Peyer's patch (tissue), 4 donors: ENCODE measurements around the gene SFRP5.

Experiments used
- POLR2A ChIP-seq, 2 donors: fragments of 450-650 bp; IDR thresholded peaks; one replicate each; pipeline ENCODE4 v1.5.1; 2017; ENCODE audit warnings: antibody characterized with exemption in 2 of 2, mild to moderate bottlenecking in 2 of 2, moderate library complexity in 2 of 2
- TF ChIP-seq, protein P1 (sequence below), 6 experiments: fragments of 450-650 bp in 4 of 6; fragments of 200-600 bp in 2 of 6; sonication (generic) in 1 of 6; IDR thresholded peaks; one replicate each; pipeline ENCODE4 v1.5.1; 2017 to 2019; ENCODE audit warnings: antibody characterized with exemption in 6 of 6, mild to moderate bottlenecking in 3 of 6, moderate library complexity in 1 of 6

DNA sequence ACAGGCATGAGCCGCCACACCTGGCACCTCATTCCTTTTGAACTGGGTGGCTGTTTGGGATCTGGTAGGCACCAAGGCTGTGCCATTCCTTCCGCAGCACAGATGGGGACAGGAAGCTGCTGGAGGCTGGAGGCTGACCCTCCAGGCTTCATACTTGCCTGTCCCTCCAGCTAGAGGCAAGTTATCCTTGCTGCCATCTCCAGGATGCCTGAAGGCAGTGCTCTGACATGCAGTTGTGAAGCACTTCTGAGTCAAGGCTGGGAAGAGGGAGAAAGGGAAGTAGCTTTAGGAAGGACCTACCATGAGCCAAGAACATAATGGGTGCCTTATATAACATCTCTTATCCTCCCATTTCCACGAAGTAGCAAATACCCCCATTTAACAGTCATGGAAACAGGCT lies 48.8 kb downstream of the SFRP5 start:
- TF ChIP-seq, protein P1, sequence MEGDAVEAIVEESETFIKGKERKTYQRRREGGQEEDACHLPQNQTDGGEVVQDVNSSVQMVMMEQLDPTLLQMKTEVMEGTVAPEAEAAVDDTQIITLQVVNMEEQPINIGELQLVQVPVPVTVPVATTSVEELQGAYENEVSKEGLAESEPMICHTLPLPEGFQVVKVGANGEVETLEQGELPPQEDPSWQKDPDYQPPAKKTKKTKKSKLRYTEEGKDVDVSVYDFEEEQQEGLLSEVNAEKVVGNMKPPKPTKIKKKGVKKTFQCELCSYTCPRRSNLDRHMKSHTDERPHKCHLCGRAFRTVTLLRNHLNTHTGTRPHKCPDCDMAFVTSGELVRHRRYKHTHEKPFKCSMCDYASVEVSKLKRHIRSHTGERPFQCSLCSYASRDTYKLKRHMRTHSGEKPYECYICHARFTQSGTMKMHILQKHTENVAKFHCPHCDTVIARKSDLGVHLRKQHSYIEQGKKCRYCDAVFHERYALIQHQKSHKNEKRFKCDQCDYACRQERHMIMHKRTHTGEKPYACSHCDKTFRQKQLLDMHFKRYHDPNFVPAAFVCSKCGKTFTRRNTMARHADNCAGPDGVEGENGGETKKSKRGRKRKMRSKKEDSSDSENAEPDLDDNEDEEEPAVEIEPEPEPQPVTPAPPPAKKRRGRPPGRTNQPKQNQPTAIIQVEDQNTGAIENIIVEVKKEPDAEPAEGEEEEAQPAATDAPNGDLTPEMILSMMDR (IDR thresholded peaks at IDR 0.05): no peak
- no peak for TF ChIP-seq POLR2A (IDR thresholded peaks at IDR 0.05)
